ENCODE results near the gene C1orf141. TPM values are rescaled to one million over a fixed set of nuclear protein-coding genes. Genes with fewer than 3 reads are reported as not detected.

The C1orf141 gene
- total RNA-seq, 6 experiments from 2014 or later: not detected

DNA sequence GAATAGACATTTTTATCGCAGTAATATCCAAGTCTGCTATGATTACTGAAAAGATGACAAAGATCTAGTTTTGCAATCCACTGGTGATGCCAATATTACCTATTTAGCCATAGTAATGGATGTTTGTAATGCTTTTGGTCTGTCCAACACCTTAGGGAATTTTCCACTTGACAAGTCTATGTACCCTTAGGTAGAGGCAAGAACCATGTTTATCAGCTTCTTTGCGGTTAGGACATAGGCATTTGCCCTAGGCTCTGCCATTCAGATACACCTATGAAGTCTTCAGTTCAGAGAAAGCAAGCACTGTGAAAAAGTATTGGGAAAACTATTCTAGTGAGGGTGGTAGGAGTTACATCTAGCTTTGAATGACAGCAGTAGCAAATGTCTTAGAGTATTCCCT, 40.6 kb downstream of the C1orf141 start:
- Mint-ChIP-seq H3K27me3 (ENCODE audit: insufficient read depth) (peaks cover 18% of the 10 kb centered on the region), H3K27ac (no peak overlapping the region), H3K36me3 (ENCODE audit: low read depth) (no peaks in the 10 kb centered on the region), H3K9me3 (no peaks in the 10 kb centered on the region), H3K4me1 (ENCODE audit: low read depth) (no peaks in the 10 kb centered on the region), H3K4me3 (no peak overlapping the region)
- no peak for DNase-seq
- TF ChIP-seq, protein P1, sequence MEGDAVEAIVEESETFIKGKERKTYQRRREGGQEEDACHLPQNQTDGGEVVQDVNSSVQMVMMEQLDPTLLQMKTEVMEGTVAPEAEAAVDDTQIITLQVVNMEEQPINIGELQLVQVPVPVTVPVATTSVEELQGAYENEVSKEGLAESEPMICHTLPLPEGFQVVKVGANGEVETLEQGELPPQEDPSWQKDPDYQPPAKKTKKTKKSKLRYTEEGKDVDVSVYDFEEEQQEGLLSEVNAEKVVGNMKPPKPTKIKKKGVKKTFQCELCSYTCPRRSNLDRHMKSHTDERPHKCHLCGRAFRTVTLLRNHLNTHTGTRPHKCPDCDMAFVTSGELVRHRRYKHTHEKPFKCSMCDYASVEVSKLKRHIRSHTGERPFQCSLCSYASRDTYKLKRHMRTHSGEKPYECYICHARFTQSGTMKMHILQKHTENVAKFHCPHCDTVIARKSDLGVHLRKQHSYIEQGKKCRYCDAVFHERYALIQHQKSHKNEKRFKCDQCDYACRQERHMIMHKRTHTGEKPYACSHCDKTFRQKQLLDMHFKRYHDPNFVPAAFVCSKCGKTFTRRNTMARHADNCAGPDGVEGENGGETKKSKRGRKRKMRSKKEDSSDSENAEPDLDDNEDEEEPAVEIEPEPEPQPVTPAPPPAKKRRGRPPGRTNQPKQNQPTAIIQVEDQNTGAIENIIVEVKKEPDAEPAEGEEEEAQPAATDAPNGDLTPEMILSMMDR (IDR thresholded peaks at IDR 0.05): no peak

DNA sequence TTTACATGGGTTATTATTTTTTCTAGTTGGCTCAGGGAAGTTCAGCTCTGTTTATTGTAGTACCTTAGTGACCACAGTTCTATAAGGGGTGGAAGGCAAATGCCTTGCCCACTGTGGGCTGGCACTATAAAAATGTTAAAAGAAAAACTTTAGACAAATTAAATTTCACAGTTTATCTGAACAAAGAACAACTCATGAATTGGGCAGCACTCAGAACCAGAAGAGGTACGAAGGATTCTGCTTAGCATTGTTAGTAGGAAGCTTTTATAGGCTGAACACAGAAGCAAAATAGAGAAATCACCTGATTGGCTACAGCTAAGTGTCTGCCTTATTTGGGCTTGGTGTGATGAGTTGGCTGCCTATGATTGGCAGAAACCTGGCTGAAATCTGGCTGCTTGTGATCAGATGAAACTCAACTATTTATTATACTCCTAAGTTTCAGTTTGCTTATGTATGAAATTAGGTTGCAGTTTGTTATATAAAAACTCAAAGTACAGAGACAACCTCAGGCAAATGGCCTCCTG, 45.0 kb downstream of the C1orf141 start:
- Mint-ChIP-seq H3K27ac (no peak overlapping the region), H3K27me3 (ENCODE audit: insufficient read depth) (peaks cover 10% of the 10 kb centered on the region), H3K4me1 (ENCODE audit: low read depth) (no peaks in the 10 kb centered on the region), H3K9me3 (no peaks in the 10 kb centered on the region), H3K4me3 (no peak overlapping the region), H3K36me3 (ENCODE audit: low read depth) (no peaks in the 10 kb centered on the region)
- DNase-seq: no peak
- TF ChIP-seq, protein P1 (IDR thresholded peaks at IDR 0.05): no peak

DNA sequence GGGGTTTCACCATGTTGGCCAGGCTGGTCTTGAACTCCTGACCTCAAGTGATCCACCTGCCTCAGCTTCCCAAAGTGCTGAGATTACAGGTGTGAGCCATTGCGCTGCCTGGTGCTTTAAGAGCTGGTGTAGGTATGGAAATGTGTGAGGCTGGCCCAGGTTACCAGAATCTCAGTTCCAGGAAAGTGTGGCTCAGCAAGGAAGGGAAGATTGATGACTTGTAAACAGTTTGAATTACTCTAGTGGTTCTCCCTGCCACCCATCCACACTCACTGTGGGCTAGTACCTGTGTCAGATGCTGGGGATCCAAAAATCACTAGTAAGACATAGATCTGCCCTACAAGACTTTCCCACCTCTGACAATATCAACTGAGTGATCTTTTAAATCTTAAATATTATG, 46.3 kb downstream of the C1orf141 start:
- TF ChIP-seq, protein P1 (IDR thresholded peaks at IDR 0.05): no peak
- H3K27ac Mint-ChIP-seq: no peak overlapping the region
- H3K27me3 Mint-ChIP-seq (ENCODE audit: insufficient read depth): peaks cover 5% of the 10 kb centered on the region
- no peaks in the 10 kb centered on the region for H3K4me1 Mint-ChIP-seq (ENCODE audit: low read depth)
- no peaks in the 10 kb centered on the region for H3K36me3 Mint-ChIP-seq (ENCODE audit: low read depth)
- DNase-seq: no peak
- H3K4me3 Mint-ChIP-seq: no peak overlapping the region
- H3K9me3 Mint-ChIP-seq: no peaks in the 10 kb centered on the region

DNA sequence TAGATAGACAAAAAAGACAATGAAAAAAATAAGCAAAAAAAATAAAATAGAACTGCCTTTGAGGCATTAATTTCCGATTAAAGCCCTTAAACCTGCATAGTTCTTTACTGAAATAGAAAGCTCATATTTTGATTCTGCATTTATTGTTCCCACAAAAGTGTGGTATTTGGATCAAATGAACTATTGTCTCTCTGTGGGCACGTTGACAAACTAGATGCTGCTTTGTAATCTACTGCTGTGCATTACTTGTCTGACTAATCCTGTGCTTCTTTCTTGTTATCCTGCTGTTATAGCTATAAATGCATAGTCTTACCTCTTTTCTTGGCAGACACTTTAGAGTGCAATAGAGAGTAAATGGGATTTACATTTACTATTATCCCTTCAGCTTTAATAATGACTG, 49.4 kb downstream of the C1orf141 start:
- TF ChIP-seq, protein P1 (IDR thresholded peaks at IDR 0.05): no peak
- Mint-ChIP-seq H3K4me3 (no peak overlapping the region), H3K9me3 (no peaks in the 10 kb centered on the region), H3K27me3 (ENCODE audit: insufficient read depth) (peaks cover 2% of the 10 kb centered on the region; the same call in 1 of the 2 replicates), H3K4me1 (ENCODE audit: low read depth) (no peaks in the 10 kb centered on the region), H3K36me3 (ENCODE audit: low read depth) (no peaks in the 10 kb centered on the region), H3K27ac (no peak overlapping the region)
- no peak for DNase-seq

DNA sequence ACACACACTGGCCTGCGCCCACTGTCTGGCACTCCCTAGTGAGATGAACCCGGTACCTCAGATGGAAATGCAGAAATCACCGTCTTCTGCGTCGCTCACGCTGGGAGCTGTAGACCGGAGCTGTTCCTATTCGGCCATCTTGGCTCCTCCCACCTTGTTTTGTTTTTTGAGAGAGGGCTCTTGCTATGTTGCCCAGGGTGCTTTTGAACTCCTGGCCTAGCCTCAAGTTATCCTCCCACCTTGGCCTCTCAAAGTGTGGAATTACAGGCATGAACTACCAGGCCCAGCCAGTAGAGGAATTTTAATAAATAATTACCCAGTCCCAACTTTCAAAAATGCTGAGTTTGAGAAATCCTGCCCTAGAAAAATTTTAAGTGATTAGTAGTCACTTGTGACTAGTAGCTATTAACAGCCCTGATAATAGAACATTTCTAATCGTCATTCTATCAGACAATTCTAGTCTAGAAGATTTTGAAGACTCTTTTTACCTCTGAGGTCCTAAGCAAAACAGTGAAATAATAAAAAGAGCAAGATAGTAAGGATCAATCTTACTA, 49.9 kb downstream of the C1orf141 start:
- TF ChIP-seq, protein P1 (IDR thresholded peaks at IDR 0.05): no peak
- Mint-ChIP-seq H3K9me3 (no peaks in the 10 kb centered on the region), H3K4me3 (no peak overlapping the region), H3K4me1 (ENCODE audit: low read depth) (no peaks in the 10 kb centered on the region), H3K27ac (no peak overlapping the region), H3K27me3 (ENCODE audit: insufficient read depth) (peaks cover 2% of the 10 kb centered on the region; the same call in 1 of the 2 replicates), H3K36me3 (ENCODE audit: low read depth) (no peaks in the 10 kb centered on the region)
- DNase-seq: no peak
